Measurements from ENCODE around the gene LSM7.
A peak's percentile ranks its signal among the peaks of the same experiment; 100 is the strongest.

Gene LSM7

GRCh38 chr19:2338055-2338615 lies 9.7 kb upstream of the LSM7 start:
- no peak for DNase-seq

- no peak for DNase-seq
These were observed 8.9 kb upstream of the LSM7 start for GRCh38 chr19:2337329-2337707.

GRCh38 chr19:2336528-2337328 lies 8.3 kb upstream of the LSM7 start:
- no peak for DNase-seq

GRCh38 chr19:2335848-2336247 lies 7.5 kb upstream of the LSM7 start:
- no peak for DNase-seq

GRCh38 chr19:2334986-2335846 lies 6.8 kb upstream of the LSM7 start:
- DNase-seq: no peak

GRCh38 chr19:2334426-2334825 lies 6.0 kb upstream of the LSM7 start:
- DNase-seq: no peak

- DNase-seq: no peak
These were observed 5.4 kb upstream of the LSM7 start for GRCh38 chr19:2333807-2334211.

GRCh38 chr19:2333027-2333806 lies 4.8 kb upstream of the LSM7 start:
- DNase-seq: no peak

- peak; percentile 65 for DNase-seq
These were observed 4.1 kb upstream of the LSM7 start for GRCh38 chr19:2332341-2333026.

- DNase-seq: no peak
These were observed 3.3 kb upstream of the LSM7 start for GRCh38 chr19:2331601-2332246.

- no peak for DNase-seq
These were observed 2.4 kb upstream of the LSM7 start for GRCh38 chr19:2330632-2331284.

GRCh38 chr19:2330255-2330631 lies 1.9 kb upstream of the LSM7 start:
- DNase-seq: no peak

- DNase-seq: no peak
These were observed 1.1 kb upstream of the LSM7 start for GRCh38 chr19:2329501-2329916.

GRCh38 chr19:2329149-2329478 lies 728 bp upstream of the LSM7 start:
- no peak for DNase-seq

GRCh38 chr19:2327773-2328400 lies 499 bp downstream of the LSM7 start:
- peak; percentile 66 for DNase-seq

GRCh38 chr19:2326699-2327360 lies 1.6 kb downstream of the LSM7 start:
- no peak for DNase-seq

GRCh38 chr19:2325281-2326046 lies 2.9 kb downstream of the LSM7 start:
- no peak for DNase-seq

- DNase-seq: no peak
These were observed 4.0 kb downstream of the LSM7 start for GRCh38 chr19:2324220-2324948.

- no peak for DNase-seq
These were observed 4.7 kb downstream of the LSM7 start for GRCh38 chr19:2323707-2324106.

Data from CD4-positive, alpha-beta T cell treated with Interleukin-6 for 4 hours (primary cell).